Osteoblast (primary cell): ENCODE data around the gene LPCAT3. TPM values are rescaled to one million over a fixed set of nuclear protein-coding genes. Genes with fewer than 3 reads are reported as not detected.
"Not testable (repeated sequence)": the region's sequence is repeated elsewhere in the genome, so short reads cannot be mapped to it uniquely, and the experiment has no call there.

Experiments
- DNase-seq: peaks from one replicate; pipeline ENCODE4 v3.0.0; 2011; ENCODE audit warnings: low spot score, mixed read lengths; ENCODE audit not compliant: insufficient read length; ENCODE audit errors: missing footprints
- H2AFZ ChIP-seq: 2 replicates; pipeline ENCODE4 v1.6.0; 2011; ENCODE audit warnings: mild to moderate bottlenecking, low read length
- H3K27ac ChIP-seq: 2 replicates; pipeline ENCODE4 v1.5.1; 2011; ENCODE audit warnings: mild to moderate bottlenecking, low read depth, low read length, moderate library complexity
- H3K27me3 ChIP-seq: 2 replicates; pipeline ENCODE4 v1.6.0; 2012; ENCODE audit warnings: mild to moderate bottlenecking, control low read depth, inconsistent platforms, low read length, moderate library complexity; ENCODE audit not compliant: insufficient read depth
- H3K36me3 ChIP-seq: 2 replicates; pipeline ENCODE4 v1.5.1; 2011; ENCODE audit warnings: mild to moderate bottlenecking, low read length, control low read depth, moderate library complexity; ENCODE audit not compliant: insufficient read depth
- H3K4me1 ChIP-seq: 2 replicates; pipeline ENCODE4 v1.5.1; 2011; ENCODE audit warnings: mild to moderate bottlenecking, low read length, control low read depth, moderate library complexity; ENCODE audit not compliant: insufficient read depth
- H3K4me2 ChIP-seq: 2 replicates; pipeline ENCODE4 v1.6.0; 2011; ENCODE audit warnings: mild to moderate bottlenecking, low read length; ENCODE audit not compliant: insufficient read depth
- H3K4me3 ChIP-seq: fragments of 200-600 bp; sonication (generic); 3 replicates; pipeline ENCODE4 v1.5.1; 2012; ENCODE audit warnings: mild to moderate bottlenecking, low read length, inconsistent platforms; ENCODE audit not compliant: insufficient read depth
- H3K79me2 ChIP-seq: 2 replicates; pipeline ENCODE4 v1.6.0; 2012; ENCODE audit warnings: mild to moderate bottlenecking, low read length, control low read depth, inconsistent platforms; ENCODE audit not compliant: insufficient read depth
- H3K9me3 ChIP-seq: 2 replicates; pipeline ENCODE4 v1.5.1; 2011; ENCODE audit warnings: low read depth, low read length, control low read depth
- H4K20me1 ChIP-seq: 2 replicates; pipeline ENCODE4 v1.6.0; 2012; ENCODE audit warnings: mild to moderate bottlenecking, low read length, control low read depth; ENCODE audit not compliant: insufficient read depth
- total RNA-seq: library from RNA; depleted of rRNA; stranded (reverse); fragments of >200 nt; gene quantifications from 2 replicates; pipeline ENCODE4 v1.2.3, GENCODE V29; 2012
- TF ChIP-seq, protein P1 (sequence below): IDR thresholded peaks from 2 replicates; pipeline ENCODE4 v1.5.1; 2011; ENCODE audit warnings: mild to moderate bottlenecking, low read depth, low read length, moderate library complexity; ENCODE audit errors: extremely low read depth

The LPCAT3 gene
- total RNA-seq, 1 donor = 20.3 TPM

GRCh38 chr12:7012024-7012607 lies 6.2 kb downstream of the LPCAT3 start:
- no peak overlapping the region for H2AFZ ChIP-seq
- no peaks in the 10 kb centered on the region for H3K36me3 ChIP-seq
- DNase-seq = no peak
- H3K4me1 ChIP-seq = no peaks in the 10 kb centered on the region
- H4K20me1 ChIP-seq = peaks cover 3% of the 10 kb centered on the region
- H3K27ac ChIP-seq = no peak overlapping the region
- no peaks in the 10 kb centered on the region for H3K79me2 ChIP-seq
- H3K9me3 ChIP-seq = no peaks in the 10 kb centered on the region
- H3K4me3 ChIP-seq = no peak overlapping the region
- TF ChIP-seq, protein P1, sequence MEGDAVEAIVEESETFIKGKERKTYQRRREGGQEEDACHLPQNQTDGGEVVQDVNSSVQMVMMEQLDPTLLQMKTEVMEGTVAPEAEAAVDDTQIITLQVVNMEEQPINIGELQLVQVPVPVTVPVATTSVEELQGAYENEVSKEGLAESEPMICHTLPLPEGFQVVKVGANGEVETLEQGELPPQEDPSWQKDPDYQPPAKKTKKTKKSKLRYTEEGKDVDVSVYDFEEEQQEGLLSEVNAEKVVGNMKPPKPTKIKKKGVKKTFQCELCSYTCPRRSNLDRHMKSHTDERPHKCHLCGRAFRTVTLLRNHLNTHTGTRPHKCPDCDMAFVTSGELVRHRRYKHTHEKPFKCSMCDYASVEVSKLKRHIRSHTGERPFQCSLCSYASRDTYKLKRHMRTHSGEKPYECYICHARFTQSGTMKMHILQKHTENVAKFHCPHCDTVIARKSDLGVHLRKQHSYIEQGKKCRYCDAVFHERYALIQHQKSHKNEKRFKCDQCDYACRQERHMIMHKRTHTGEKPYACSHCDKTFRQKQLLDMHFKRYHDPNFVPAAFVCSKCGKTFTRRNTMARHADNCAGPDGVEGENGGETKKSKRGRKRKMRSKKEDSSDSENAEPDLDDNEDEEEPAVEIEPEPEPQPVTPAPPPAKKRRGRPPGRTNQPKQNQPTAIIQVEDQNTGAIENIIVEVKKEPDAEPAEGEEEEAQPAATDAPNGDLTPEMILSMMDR = no peak
- no peak overlapping the region for H3K4me2 ChIP-seq
- no peaks in the 10 kb centered on the region for H3K27me3 ChIP-seq

DNA sequence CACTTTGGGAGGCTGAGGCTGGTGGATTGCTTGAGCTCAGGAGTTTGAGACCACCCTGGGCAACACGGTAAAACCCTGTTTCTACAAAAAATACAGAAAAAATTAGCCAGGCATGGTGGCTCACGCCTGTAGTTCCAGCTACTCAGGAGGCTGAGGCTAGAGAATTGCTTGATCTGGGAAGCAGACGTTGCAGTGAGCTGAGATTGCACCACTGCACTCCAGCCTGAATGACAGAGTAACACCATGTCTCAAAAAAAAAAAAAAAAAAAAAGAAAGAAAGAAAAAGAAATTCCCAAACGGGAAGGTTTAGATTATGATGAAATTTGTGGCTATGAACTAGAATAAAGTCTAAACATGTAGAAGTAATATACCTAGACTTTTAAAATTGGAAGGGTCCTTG lies 6.9 kb downstream of the LPCAT3 start:
- DNase-seq, H3K27me3 ChIP-seq, H3K79me2 ChIP-seq, H3K36me3 ChIP-seq, H3K4me2 ChIP-seq, H3K4me3 ChIP-seq, H3K4me1 ChIP-seq, H2AFZ ChIP-seq, H4K20me1 ChIP-seq, H3K27ac ChIP-seq, H3K9me3 ChIP-seq: not testable (repeated sequence)

- Histone ChIP-seq H3K4me1 (no peaks in the 10 kb centered on the region), H3K9me3 (no peaks in the 10 kb centered on the region), H3K79me2 (no peaks in the 10 kb centered on the region), H3K27ac (no peak overlapping the region), H3K4me2 (no peak overlapping the region), H3K27me3 (no peaks in the 10 kb centered on the region), H4K20me1 (no peaks in the 10 kb centered on the region), H3K4me3 (no peak overlapping the region), H2AFZ (no peak overlapping the region), H3K36me3 (no peaks in the 10 kb centered on the region)
- no peak for DNase-seq
- TF ChIP-seq, protein P1 = no peak
Measured at GRCh38 chr12:7009512-7009911, 8.8 kb downstream of the LPCAT3 start.

- Histone ChIP-seq H3K4me2 (no peak overlapping the region), H2AFZ (no peak overlapping the region), H4K20me1 (no peaks in the 10 kb centered on the region), H3K4me3 (no peak overlapping the region), H3K4me1 (no peaks in the 10 kb centered on the region), H3K36me3 (no peaks in the 10 kb centered on the region), H3K9me3 (no peaks in the 10 kb centered on the region), H3K79me2 (no peaks in the 10 kb centered on the region), H3K27me3 (no peaks in the 10 kb centered on the region), H3K27ac (no peak overlapping the region)
- TF ChIP-seq, protein P1 = no peak
- no peak for DNase-seq
Measured at GRCh38 chr12:7008864-7009263, 9.4 kb downstream of the LPCAT3 start.
